Effector memory CD4-positive, alpha-beta T cell (primary cell): ENCODE measurements around the gene ICAM2.

Source experiments
- DNase-seq, 3 donors: peaks; one replicate each; pipeline ENCODE4 v3.0.0-alpha.2; 2020
- H3K27ac ChIP-seq: 2 replicates; pipeline ENCODE4 v1.7.0; 2013; ENCODE audit warnings: mild to moderate bottlenecking, low read length, moderate library complexity; ENCODE audit not compliant: insufficient read depth, poor library complexity, severe bottlenecking
- H3K27me3 ChIP-seq: replicated peaks from 2 replicates; pipeline ENCODE4 v1.7.0; 2013; ENCODE audit warnings: mild to moderate bottlenecking, low read length; ENCODE audit not compliant: insufficient read depth, control insufficient read depth, poor library complexity, severe bottlenecking
- H3K36me3 ChIP-seq: 2 replicates; pipeline ENCODE4 v1.7.0; 2013; ENCODE audit warnings: mild to moderate bottlenecking, low read length, moderate library complexity; ENCODE audit not compliant: control insufficient read depth, insufficient read depth
- H3K4me1 ChIP-seq: 2 replicates; pipeline ENCODE4 v1.7.0; 2013; ENCODE audit warnings: low read length, mild to moderate bottlenecking; ENCODE audit not compliant: control insufficient read depth, insufficient read depth, poor library complexity, severe bottlenecking
- H3K4me3 ChIP-seq: 2 replicates; pipeline ENCODE4 v1.7.0; 2013; ENCODE audit warnings: low read length, low read depth, mild to moderate bottlenecking; ENCODE audit not compliant: insufficient read depth, poor library complexity, severe bottlenecking
- H3K9me3 ChIP-seq: 2 replicates; pipeline ENCODE4 v1.7.0; 2013; ENCODE audit warnings: mild to moderate bottlenecking, low read length, moderate library complexity; ENCODE audit not compliant: control insufficient read depth

The ICAM2 gene

GRCh38 chr17:63975541-63976092 is 44.8 kb downstream of the ICAM2 start:
- no peak for DNase-seq
- Histone ChIP-seq H3K27ac (no peak overlapping the region), H3K4me1 (no peaks in the 10 kb centered on the region), H3K36me3 (no peaks in the 10 kb centered on the region), H3K27me3 (no peaks in the 10 kb centered on the region), H3K9me3 (no peaks in the 10 kb centered on the region), H3K4me3 (no peak overlapping the region)

- Histone ChIP-seq H3K9me3 (no peaks in the 10 kb centered on the region), H3K36me3 (no peaks in the 10 kb centered on the region), H3K4me3 (no peak overlapping the region), H3K27me3 (no peaks in the 10 kb centered on the region), H3K4me1 (no peaks in the 10 kb centered on the region), H3K27ac (no peak overlapping the region)
- no peak for DNase-seq
Observed at GRCh38 chr17:63974594-63975192, 45.7 kb downstream of the ICAM2 start.

GRCh38 chr17:63973930-63974593 is 46.4 kb downstream of the ICAM2 start:
- DNase-seq, result no peak
- Histone ChIP-seq H3K27me3 (no peaks in the 10 kb centered on the region), H3K4me3 (no peak overlapping the region), H3K27ac (no peak overlapping the region), H3K9me3 (no peaks in the 10 kb centered on the region), H3K4me1 (no peaks in the 10 kb centered on the region), H3K36me3 (no peaks in the 10 kb centered on the region)

GRCh38 chr17:63973247-63973646 is 47.2 kb downstream of the ICAM2 start:
- DNase-seq, result no peak
- Histone ChIP-seq H3K4me3 (no peak overlapping the region), H3K27me3 (no peaks in the 10 kb centered on the region), H3K27ac (no peak overlapping the region), H3K4me1 (no peaks in the 10 kb centered on the region), H3K36me3 (no peaks in the 10 kb centered on the region), H3K9me3 (no peaks in the 10 kb centered on the region)

GRCh38 chr17:63972796-63973195 is 47.6 kb downstream of the ICAM2 start, which contains the start of gene SCN4A:
Gene SCN4A (minus strand): TSS chr17:63972918. CDS start chr17:63972841, 77 bp downstream.
- no peaks in the 10 kb centered on the region for H3K27me3 ChIP-seq
- no peaks in the 10 kb centered on the region for H3K9me3 ChIP-seq
- DNase-seq, result no peak
- no peaks in the 10 kb centered on the region for H3K4me1 ChIP-seq
- H3K36me3 ChIP-seq, result no peaks in the 10 kb centered on the region
- no peak within 1 kb of the TSS for H3K4me3 ChIP-seq
- H3K27ac ChIP-seq, result no peak within 1 kb of the TSS

GRCh38 chr17:63969278-63969677 is 51.2 kb downstream of the ICAM2 start:
- H3K27me3 ChIP-seq, result no peaks in the 10 kb centered on the region
- H3K27ac ChIP-seq, result no peak overlapping the region
- no peak for DNase-seq

GRCh38 chr17:63967953-63968352 is 52.5 kb downstream of the ICAM2 start:
- H3K9me3 ChIP-seq, result no peaks in the 10 kb centered on the region
- no peaks in the 10 kb centered on the region for H3K4me1 ChIP-seq
- no peak overlapping the region for H3K4me3 ChIP-seq
- H3K27me3 ChIP-seq, result no peaks in the 10 kb centered on the region
- DNase-seq, result no peak
- no peak overlapping the region for H3K27ac ChIP-seq
- no peaks in the 10 kb centered on the region for H3K36me3 ChIP-seq

More at GRCh38 chr17:63969278-63969677, 51.2 kb downstream of the ICAM2 start:
- H3K36me3 ChIP-seq, result no peaks in the 10 kb centered on the region
- no peak overlapping the region for H3K4me3 ChIP-seq
- no peaks in the 10 kb centered on the region for H3K4me1 ChIP-seq
- H3K9me3 ChIP-seq, result no peaks in the 10 kb centered on the region

GRCh38 chr17:63966646-63967264 is 53.7 kb downstream of the ICAM2 start:
- no peak for DNase-seq
- no peaks in the 10 kb centered on the region for H3K27me3 ChIP-seq

GRCh38 chr17:63963123-63963522 is 57.3 kb downstream of the ICAM2 start:
- H3K36me3 ChIP-seq, result no peaks in the 10 kb centered on the region
- H3K27me3 ChIP-seq, result no peaks in the 10 kb centered on the region
- DNase-seq, result no peak

More at GRCh38 chr17:63966646-63967264, 53.7 kb downstream of the ICAM2 start:
- Histone ChIP-seq H3K9me3 (no peaks in the 10 kb centered on the region), H3K4me3 (no peak overlapping the region), H3K4me1 (no peaks in the 10 kb centered on the region), H3K36me3 (no peaks in the 10 kb centered on the region), H3K27ac (no peak overlapping the region)

GRCh38 chr17:63962298-63962744 is 58.1 kb downstream of the ICAM2 start:
- no peak for DNase-seq
- peaks cover 3% of the 10 kb centered on the region for H3K4me1 ChIP-seq
- H3K27ac ChIP-seq, result no peak overlapping the region
- H3K4me3 ChIP-seq, result no peak overlapping the region
- H3K27me3 ChIP-seq, result no peaks in the 10 kb centered on the region
- H3K36me3 ChIP-seq, result no peaks in the 10 kb centered on the region
- H3K9me3 ChIP-seq, result no peaks in the 10 kb centered on the region

More at GRCh38 chr17:63963123-63963522, 57.3 kb downstream of the ICAM2 start:
- Histone ChIP-seq H3K4me3 (no peak overlapping the region), H3K9me3 (no peaks in the 10 kb centered on the region), H3K4me1 (peaks cover 3% of the 10 kb centered on the region), H3K27ac (no peak overlapping the region)
